Stimulated activated CD8-positive, alpha-beta memory T cell treated with anti-CD3 and anti-CD28 coated beads, Interleukin-15, amount 100 ng/mL, for 24 hours (primary cell): ENCODE results near the gene HBEGF.

Experiments used
- DNase-seq: peaks from one replicate; pipeline ENCODE4 v3.0.0-alpha.2; 2020; ENCODE audit warnings: low read depth

HBEGF gene, protein sequence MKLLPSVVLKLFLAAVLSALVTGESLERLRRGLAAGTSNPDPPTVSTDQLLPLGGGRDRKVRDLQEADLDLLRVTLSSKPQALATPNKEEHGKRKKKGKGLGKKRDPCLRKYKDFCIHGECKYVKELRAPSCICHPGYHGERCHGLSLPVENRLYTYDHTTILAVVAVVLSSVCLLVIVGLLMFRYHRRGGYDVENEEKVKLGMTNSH

DNA sequence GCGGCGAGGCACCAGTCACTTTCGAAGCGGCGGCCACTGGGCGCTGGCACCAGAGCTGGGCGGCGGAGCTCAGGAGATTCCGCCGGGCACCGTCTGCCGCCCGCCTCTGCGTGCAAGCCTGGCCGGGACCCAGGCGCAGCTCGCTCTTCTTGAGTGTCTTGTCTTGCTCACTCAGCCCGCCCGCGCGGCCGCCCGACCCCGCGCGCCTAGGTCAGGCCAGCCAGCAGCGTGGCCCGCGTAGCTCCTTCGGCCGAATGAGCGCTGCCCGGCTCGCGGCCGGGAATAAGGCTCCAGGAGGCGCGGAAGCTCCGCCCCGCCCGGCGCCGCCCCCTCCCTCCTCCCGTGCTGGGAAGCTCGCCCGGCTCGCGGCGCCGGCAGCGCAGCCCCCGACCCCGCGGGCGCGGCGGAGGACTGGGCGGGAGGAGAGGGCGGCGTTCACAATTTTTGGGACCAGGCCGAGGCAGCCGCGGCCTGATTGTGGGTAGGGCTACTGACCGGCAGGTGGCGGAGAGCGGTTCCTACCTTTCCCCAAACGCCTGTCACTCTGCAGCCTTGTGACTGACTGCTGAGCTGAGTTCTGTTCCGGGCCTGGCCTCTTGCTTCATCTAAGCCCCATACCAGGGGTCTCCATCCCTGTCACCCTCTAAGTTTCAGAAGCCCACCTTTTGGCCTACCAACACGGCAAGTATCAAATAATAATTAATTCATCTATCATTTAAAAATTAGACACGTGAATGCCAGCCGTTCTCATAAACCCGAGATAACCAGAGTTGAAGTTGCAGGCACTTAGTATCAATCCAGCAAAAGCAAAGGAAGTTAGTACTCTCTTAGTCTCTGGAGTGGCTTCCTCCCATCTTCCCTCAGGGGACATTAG, at the start of gene HBEGF:
Gene HBEGF, minus strand, starts transcription at position 256 of the 874 bp plus-strand sequence. CDS start 275 bp downstream, outside the sequence.
- DNase-seq, result no peak

DNA sequence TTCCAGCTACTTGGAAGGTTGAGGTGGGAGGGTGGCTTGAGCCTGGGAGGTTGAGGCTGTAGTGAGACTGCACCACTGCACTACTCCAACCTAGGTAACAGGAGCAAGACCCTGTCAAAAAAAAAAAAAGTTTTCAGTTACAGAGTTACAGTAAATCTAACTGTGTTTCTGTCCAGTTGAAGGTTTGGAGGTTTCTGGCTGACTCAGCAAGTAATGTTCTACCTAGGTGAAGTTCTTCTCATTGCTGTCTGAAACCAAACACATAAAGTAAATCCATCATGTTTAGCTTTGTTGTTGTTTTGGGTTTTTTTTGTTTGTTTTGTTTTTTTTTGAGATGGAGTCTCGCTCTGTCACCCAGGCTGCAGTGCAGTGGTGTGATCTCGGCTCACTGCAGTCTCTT, 47.3 kb upstream of the HBEGF start:
- no peak for DNase-seq

DNA sequence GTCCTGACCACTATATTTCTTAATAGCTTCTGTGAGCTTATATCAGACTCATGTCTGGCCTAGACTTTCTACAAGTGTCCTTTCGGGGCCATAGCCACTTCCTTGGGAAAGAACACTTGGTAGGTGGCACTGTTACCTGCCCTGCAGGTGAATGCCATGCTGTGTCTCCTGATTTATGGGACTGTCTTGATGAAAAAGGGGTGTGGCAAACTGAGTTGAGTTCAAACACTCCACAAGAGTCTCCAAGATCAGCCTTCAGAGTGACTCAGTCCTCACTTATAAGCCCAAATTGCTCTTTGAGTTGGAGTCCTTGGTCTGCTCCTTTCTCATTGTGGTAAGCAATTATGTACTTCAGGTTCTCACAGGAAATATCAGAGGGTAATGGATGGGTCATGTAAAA, 45.3 kb upstream of the HBEGF start:
- DNase-seq, result no peak

DNA sequence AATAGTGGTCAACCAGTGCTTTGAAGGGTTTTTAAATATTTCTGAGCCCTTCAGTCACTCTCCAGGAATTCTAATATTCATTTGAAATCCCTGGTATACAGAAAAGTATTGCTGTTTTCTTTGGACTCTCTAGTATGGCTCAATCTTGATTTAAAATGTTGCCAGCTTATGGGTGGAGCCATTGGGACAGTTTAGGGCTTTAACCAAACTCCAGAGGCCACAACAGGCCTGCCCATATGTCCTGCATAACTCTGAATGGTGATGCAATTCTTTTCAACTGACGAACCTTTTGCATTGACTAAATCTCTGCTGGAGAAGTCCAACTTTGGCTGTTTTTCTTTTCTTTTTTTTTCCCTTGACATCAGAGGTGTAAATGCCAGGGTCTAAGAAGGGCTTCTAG, 44.9 kb upstream of the HBEGF start:
- DNase-seq, result no peak

DNA sequence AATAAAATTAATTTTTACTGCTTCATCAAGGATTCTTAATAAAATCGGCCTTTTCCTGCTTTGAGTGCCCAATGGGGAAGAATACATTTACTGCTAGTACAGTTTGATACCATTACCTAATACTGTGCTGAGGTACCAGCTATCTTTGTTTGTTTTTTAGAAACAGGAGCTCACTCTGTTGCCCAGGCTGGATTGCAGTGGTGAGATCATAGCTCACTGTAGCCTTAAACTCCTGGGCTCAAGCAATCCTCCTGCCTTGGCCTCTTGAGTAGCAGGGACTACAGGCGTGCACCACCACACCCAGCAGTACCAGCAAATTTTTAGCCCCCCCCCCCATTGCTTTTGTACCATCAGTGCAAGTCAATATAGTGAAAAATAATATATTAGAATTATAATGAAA, 41.6 kb upstream of the HBEGF start:
- DNase-seq, result no peak

DNA sequence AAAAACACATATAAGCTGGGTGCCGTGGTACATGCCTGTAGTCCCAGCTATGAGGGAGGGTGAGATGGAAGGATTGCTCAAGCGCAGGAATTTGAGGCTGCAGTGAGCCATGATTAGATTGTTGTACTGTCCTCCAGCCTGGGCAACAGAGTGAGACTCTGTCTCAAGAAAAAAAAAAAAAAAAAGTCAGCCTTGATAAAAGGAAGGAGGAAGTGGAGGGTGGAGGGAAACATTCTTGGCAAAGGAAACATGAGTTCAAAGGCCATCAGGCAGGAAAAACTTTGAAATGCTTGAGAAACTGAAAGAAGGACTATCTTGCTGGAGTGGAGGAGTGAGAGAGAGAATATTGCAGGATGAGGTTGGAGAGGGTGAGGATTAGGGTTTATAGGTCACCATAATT, 36.9 kb upstream of the HBEGF start:
- DNase-seq, result no peak

DNA sequence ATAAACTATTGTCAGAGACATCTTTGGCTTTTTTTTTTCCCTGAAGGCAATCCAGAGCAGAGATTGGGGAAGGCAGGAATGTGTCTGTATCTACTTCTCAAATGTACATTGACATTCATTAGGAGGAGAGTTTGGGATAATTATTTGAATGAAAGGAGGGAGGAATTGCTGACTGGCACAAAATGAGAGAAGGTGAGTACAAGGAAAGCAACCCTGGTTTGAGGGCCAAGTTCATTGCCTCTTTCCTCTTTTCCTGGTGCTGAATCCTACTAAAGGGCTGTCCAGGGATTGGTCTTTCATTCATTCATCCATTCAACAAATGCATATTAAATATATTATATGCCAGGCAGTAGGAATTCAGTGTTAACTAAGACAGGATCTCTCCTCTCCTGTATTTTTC, 36.5 kb upstream of the HBEGF start:
- DNase-seq, result no peak

DNA sequence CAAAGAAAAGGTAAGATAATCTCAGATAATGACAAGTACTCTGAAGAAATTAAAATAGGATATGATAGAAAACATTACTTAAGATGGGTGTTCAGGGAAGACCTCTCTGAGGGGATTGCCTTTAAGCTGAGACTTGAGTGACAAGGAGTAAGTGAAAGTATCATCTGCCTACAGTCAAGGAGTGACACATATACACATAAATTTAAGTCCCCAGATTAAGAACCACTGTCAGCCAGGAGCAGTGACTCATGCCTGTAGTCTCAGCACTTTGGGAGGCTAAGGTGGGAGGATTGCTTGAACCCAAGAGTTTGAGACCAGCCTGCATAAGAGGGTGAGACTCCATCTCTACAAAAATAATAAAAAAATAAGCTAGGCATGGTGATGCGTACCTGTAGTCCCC, 35.6 kb upstream of the HBEGF start:
- no peak for DNase-seq

DNA sequence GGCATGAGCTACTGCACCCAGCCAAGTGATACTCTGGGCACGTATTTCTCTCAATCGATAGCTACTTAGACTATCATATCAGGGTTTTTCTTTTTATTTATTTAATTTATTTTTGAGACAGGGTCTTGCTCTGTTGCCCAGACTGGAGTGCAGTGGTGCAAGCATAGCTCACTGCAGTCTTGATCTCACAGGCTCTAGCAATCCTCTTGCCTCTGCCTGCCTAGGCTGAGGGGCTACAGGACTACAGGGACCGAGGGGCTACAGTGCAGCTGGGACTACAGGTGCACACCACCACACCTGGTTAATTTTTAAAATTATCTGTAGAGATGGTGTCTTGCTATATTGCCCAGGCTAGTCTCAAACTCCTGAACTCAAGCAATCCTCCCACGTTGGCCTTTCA, 34.9 kb upstream of the HBEGF start:
- DNase-seq, result no peak

DNA sequence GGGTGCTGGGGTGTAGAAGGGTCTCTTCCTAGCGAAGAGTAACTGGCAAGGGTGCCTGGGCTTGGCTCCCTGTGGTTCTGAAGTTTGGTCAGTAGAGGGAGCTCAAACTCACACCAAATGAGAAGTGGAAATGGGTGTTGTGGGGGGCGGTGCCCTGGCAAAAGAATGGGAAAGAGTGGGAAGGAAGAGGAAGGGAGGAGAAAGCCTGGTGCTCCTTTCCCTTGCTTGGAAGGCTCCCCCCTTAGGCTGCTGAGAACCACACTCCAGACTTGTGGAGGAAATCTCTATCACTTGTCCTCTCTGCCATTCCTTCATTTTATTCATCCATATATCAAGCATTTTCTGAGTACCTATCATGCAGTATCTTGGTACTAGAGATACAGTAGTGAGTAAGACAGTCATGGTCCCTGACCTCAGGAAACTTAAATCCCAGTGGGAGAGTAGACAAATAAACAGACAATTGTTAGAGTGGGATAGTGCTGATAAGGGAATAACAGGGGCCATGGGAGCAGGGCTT, 26.6 kb upstream of the HBEGF start:
- no peak for DNase-seq

DNA sequence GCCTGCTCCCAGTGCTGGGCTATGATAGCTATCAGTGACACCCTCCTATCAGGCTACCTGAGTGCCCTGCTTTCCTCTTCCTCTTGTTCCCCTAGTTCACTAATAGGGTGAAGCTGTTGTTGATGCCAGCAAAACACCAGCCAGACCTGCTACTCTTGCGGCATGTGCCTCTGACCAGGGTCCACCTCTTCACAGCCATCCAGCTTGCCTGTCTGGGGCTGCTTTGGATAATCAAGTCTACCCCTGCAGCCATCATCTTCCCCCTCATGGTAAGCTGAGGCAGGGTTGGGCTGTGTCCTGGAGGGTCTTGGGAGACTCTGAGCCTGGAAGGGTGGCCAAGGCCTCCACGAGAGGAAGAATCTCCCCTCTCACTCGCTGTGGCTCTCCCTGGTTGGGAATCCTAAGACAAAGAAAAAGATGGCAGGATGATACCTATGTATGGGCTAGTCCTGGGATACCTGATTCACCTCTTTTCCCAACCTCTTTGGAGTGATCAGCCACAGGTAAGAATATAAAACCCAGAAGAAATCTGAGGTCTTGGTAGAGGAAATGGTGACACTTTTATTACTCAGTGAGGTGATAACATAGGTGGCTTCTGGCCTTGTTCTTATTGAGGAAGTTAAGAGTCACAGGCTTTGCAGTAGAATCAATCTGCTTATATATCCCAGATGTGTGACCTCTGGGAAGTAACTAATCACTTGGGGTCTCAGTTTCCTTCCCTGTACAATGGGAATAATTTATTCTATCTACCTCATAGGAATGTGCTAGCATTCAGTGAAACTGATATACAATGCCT, 25.2 kb upstream of the HBEGF start:
- no peak for DNase-seq

DNA sequence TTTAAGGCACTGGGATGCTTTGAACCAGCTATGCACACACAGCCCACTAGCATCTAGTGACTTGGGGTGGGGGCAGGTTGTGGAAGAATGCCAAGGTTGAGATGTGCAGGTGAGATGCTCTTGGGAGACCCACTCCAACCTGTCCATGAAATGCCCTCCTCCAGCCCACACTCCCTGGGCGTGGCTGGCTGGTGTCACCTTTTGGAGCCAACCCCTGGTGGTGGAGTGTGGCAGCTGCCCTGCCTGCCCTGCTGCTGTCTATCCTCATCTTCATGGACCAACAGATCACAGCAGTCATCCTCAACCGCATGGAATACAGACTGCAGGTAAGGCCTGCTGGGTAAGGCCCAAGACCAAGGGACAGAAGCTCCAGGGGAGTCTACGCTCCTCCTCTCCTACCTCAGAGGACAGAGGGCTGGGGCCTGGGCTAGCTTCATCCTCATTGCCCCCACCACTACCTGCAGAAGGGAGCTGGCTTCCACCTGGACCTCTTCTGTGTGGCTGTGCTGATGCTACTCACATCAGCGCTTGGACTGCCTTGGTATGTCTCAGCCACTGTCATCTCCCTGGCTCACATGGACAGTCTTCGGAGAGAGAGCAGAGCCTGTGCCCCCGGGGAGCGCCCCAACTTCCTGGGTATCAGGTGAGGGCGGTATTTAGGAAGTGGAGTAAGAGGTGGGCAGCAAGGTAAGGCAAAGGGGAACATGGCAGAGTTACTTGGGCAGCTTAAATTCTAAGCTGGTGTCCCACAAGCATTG, 21.0 kb upstream of the HBEGF start:
- no peak for DNase-seq

DNA sequence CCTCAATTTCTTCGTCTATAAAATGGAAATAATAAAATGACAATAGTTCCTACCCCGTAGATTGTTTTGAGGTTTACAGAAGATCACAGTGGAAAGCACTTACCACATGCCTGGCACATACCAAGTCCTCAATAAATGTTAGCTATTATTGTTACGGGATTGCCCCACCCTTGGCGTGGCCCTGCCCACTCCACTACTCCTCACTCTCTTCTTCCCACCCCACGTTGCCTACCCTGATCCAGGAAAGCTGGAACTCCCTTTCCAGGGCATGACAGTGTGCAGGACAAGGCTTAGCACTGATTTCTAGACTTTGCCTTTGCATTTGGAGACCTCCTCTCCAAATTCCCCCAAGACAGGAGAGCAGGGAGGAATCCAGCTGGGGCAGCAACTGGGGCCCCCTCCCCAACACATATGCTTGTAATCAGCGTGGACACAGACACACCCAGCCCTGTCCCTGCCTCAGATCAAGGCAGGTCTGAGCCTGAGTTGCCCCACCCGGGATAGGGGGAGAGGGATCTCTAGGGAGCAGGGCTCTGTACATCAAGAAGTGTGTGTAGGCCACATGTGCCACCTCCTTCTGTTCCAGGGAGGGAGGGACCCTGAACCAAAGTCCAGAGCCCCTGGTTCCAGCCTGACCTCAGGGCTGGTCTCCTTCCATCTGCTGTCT, 20.3 kb upstream of the HBEGF start:
- DNase-seq, result no peak

DNA sequence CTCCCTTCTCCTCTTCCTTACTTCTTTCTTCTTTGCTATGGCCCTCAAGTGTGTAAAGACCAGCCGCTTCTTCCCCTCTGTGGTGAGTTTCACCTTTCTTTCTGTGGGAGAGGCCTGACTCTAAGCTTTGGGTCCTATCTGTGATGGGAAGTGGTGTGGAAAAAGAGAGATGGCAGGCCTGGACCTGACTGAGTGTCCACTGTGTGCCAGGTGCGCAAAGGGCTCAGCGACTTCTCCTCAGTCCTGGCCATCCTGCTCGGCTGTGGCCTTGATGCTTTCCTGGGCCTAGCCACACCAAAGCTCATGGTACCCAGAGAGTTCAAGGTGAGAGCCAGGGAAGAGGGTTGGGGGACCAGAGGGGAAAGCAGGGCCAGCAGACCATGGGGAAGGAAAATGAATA, 19.5 kb upstream of the HBEGF start:
- no peak for DNase-seq

DNA sequence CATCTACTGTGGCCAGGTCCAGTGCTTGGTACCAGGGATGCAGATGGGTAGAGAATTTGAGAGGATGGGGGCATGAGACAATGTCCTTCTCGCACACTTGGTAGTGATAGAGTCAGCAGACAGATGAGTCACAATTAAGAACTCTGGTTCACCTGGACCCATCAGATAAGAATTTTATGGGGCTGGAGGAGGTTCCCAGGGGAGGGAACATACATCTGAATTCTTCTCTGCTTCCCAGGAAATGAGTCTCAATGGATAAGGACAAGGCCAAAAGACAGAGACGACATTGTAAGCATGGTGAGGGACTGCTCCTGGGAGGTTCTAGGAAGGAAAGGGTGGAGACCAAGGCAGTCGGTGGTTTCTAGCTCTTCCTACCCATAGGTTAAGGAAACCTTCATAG, 18.9 kb upstream of the HBEGF start:
- no peak for DNase-seq

DNA sequence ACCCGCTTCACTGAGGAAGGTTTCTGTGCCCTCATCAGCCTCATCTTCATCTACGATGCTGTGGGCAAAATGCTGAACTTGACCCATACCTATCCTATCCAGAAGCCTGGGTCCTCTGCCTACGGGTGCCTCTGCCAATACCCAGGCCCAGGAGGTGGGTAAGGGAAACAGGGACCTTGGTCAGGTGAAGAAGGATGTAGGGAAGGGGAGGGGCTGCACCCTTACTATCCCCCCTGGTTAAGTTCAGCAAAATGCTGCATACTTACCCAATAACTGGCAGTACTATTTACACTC, 18.0 kb upstream of the HBEGF start:
- DNase-seq, result no peak

DNA sequence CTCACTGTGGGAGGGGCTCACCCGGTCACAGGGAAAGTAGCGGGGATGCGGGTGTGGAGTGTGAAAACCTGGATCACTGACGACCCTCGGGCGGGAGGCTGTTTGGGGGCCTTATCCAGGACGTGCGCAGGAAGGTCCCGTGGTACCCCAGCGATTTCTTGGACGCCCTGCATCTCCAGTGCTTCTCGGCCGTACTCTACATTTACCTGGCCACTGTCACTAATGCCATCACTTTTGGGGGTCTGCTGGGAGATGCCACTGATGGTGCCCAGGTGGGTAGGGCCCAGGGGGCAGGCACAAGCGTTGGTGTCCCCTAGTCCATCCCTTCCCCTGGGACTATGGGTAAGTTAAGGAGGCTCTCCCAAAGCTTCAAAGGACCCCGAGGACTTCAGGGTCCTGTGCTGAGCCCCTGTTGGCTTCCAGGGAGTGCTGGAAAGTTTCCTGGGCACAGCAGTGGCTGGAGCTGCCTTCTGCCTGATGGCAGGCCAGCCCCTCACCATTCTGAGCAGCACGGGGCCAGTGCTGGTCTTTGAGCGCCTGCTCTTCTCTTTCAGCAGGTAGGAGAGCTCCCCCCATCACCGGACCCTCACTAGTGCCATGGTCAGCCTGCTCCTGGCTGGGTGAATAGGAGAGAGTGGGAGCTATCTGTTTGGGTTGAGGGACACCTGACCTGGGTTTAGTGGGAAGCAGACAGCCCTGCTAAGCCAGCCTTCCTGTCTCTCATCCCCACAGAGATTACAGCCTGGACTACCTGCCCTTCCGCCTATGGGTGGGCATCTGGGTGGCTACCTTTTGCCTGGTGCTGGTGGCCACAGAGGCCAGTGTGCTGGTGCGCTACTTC, 17.4 kb upstream of the HBEGF start:
- DNase-seq, result no peak

DNA sequence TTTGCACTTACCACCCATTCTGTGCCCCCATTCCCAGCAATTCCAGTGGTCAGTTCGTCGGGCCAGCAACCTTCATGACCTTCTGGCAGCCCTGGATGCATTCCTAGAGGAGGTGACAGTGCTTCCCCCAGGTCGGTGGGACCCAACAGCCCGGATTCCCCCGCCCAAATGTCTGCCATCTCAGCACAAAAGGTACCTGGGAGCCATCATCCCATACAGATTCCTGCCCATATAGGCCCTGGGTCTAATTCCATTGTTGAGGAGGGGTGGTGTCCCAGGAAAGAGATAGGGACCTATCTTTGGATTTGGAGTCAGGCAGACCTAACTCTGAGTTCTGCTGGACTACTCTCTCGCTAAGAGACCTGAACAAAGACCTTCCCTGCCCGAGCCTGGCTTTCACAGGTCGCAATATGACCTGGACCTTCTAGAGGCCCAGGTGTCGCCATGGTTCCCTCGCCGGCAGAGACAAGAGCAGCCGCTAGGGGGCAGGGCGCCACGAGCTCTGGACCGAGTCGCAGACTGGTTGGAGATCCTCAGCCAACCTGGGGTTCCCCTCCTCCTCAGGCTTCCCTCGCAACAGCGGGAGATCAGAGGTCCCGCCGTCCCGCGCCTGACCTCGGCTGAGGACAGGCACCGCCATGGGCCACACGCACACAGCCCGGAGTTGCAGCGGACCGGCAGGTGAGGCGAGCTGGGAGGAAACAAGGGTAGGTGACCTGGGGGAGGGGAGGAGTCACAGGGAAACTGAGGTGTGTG, 16.6 kb upstream of the HBEGF start:
- peak; percentile 76 for DNase-seq

DNA sequence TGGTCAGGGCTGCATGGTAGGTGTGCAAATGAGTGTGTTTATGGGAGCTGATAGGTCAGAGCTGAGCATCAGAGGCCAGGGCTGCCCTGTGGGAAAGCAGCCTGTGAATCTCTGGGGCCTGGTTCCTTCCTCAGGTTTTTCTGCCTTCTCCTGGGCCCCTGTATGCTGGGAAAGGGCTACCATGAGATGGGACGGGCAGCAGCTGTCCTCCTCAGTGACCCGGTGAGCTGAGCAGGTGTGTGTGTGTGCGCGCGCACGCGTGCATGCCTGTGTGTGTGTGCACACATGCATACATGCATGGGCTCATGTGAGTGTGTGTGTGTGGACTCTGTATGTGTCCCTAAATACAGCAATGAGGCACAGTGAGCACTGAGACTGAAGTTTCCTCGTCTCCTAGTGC, 15.9 kb upstream of the HBEGF start:
- DNase-seq, result no peak

DNA sequence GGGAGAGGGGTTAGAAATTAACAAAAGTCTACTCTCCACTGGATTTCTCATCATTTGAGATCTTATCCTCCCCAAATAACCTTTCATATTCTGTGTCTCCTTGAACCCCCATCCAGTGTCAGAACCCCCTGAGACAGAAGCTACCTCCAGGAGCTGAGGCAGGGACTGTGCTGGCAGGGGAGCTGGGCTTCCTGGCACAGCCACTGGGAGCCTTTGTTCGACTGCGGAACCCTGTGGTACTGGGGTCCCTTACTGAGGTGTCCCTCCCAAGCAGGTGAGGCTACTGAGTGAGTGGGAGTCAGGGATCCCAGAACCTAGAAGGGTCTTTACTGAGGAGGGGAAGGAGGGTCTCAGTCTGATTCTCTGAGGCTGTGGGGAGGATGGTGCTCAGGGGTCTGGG, 15.5 kb upstream of the HBEGF start:
- DNase-seq, result no peak
